ENCODE measurements around the gene TNS1.

DNA sequence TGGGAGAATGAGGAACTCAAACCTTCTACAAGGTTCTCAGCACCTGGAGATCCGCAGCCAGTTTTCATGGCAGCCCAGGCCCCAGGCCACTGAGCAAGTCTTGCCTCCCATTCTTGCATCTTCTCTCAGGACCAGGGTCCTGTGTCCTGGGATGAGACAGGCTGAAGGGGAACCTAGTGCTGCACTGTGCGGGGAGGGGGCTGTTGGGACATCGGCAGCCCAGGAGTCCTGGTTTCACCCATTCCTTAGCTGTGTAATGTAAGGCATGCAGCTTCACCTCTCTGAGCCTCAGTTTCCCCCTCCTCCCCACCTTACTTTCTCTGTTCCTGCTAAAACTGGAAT lies 43.9 kb downstream of the TNS1 start:
- no peak for TF ChIP-seq CTCF (IDR thresholded peaks at IDR 0.05; ENCODE audit: insufficient read depth, low read depth, low read length)
- no peak for TF ChIP-seq EZH2 (IDR thresholded peaks at IDR 0.05; ENCODE audit: insufficient read depth, low read length)
